ENCODE data around the gene SERPINA1. TPM values are rescaled to one million over a fixed set of nuclear protein-coding genes. Genes with fewer than 3 reads are reported as not detected.
"Not testable (repeated sequence)": the region's sequence is repeated elsewhere in the genome, so short reads cannot be mapped to it uniquely, and the experiment has no call there.

The SERPINA1 gene
- total RNA-seq, 1 donor from 2014 or later, result 994 TPM

DNA sequence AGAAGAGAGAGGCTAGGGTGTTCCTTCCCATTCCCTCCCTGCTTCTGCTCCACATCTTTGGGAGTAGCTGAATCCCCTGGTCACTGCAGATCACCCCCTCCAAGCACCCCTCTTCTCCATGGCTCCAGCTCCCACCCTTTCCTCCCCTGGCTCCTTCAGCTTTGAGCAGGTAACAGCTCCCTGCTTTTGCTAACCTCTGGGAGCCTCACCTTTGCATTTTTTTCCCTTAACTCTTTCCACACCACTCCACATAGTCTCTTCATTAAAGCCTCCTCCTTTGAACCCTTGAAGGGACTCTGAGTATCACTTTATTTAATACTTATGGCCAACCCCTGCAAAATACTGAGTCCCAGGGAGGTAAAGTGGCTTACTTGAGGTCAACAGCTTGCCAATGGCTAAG lies 39.6 kb downstream of the SERPINA1 start:
- Histone ChIP-seq H3K27ac (no peak overlapping the region), H3K36me3 (no peaks in the 10 kb centered on the region), H3K4me3 (no peak overlapping the region), H3K9me3 (no peaks in the 10 kb centered on the region), H3K4me1 (no peaks in the 10 kb centered on the region), H3K27me3 (ENCODE audit: low read depth) (no peaks in the 10 kb centered on the region)
- TF ChIP-seq, protein P1, sequence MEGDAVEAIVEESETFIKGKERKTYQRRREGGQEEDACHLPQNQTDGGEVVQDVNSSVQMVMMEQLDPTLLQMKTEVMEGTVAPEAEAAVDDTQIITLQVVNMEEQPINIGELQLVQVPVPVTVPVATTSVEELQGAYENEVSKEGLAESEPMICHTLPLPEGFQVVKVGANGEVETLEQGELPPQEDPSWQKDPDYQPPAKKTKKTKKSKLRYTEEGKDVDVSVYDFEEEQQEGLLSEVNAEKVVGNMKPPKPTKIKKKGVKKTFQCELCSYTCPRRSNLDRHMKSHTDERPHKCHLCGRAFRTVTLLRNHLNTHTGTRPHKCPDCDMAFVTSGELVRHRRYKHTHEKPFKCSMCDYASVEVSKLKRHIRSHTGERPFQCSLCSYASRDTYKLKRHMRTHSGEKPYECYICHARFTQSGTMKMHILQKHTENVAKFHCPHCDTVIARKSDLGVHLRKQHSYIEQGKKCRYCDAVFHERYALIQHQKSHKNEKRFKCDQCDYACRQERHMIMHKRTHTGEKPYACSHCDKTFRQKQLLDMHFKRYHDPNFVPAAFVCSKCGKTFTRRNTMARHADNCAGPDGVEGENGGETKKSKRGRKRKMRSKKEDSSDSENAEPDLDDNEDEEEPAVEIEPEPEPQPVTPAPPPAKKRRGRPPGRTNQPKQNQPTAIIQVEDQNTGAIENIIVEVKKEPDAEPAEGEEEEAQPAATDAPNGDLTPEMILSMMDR (IDR thresholded peaks at IDR 0.05), result no peak
- DNase-seq (no peak), ATAC-seq (no peak)
- intact Hi-C loops (cut with DNase I), result no loop called here

DNA sequence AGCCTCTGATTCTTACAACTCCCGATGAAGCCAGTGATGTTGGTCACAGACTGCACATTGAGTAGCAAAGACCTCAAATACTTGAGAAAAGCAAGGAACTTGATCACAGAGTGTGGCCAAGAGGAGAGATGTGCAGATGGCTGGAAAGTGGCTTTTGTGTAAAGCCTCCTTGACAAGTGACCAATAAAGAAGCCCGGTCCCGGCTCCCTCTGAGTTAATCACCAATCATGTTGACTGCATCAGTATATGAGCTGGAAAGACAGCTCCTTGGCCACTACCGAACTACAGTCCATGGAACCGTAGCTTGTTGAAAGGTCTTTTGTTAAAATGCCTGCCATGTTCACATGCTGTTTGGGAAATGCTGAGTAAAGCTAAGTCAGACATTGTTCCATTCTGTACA lies 41.6 kb downstream of the SERPINA1 start:
- no peaks in the 10 kb centered on the region for H3K36me3 ChIP-seq
- no peak overlapping the region for H3K4me3 ChIP-seq
- DNase-seq (no peak), ATAC-seq (no peak)
- no peaks in the 10 kb centered on the region for H3K27me3 ChIP-seq (ENCODE audit: low read depth)
- no peak overlapping the region for H3K27ac ChIP-seq
- H3K4me1 ChIP-seq, result peaks cover 10% of the 10 kb centered on the region
- no peaks in the 10 kb centered on the region for H3K9me3 ChIP-seq
- intact Hi-C loops (cut with DNase I), result no loop called here
- TF ChIP-seq, protein P1 (IDR thresholded peaks at IDR 0.05), result no peak

DNA sequence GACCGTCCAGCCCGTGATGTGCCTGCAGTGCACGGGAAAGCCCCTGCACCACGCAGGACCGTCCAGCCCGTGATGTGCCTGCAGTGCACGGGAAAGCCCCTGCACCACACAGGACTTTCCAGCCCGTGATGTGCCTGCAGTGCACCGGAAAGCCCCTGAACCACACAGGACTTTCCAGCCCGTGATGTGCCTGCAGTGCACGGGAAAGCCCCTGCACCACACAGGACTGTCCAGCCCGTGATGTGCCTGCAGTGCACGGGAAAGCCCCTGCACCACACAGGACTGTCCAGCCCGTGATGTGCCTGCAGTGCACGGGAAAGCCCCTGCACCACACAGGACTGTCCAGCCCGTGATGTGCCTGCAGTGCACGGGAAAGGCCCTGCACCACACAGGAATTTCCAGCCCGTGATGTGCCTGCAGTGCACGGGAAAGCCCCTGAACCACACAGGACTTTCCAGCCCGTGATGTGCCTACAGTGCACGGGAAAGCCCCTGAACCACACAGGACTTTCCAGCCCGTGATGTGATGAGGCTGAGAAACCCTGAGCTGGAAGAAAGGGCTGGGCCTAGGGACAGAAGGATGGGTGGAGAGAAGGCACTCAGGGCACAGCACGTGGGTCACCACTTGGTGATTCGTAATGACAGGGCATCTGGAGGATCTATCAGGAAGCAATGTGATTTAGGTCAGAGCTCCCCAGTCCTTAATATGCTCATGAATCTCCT lies 42.2 kb downstream of the SERPINA1 start:
- ATAC-seq; DNase-seq; H3K27ac ChIP-seq; H3K27me3 ChIP-seq (ENCODE audit: low read depth); H3K36me3 ChIP-seq; H3K4me3 ChIP-seq; intact Hi-C loops (cut with DNase I); H3K9me3 ChIP-seq: not testable (repeated sequence)
- H3K4me1 ChIP-seq, result peaks cover 14% of the 10 kb centered on the region

DNA sequence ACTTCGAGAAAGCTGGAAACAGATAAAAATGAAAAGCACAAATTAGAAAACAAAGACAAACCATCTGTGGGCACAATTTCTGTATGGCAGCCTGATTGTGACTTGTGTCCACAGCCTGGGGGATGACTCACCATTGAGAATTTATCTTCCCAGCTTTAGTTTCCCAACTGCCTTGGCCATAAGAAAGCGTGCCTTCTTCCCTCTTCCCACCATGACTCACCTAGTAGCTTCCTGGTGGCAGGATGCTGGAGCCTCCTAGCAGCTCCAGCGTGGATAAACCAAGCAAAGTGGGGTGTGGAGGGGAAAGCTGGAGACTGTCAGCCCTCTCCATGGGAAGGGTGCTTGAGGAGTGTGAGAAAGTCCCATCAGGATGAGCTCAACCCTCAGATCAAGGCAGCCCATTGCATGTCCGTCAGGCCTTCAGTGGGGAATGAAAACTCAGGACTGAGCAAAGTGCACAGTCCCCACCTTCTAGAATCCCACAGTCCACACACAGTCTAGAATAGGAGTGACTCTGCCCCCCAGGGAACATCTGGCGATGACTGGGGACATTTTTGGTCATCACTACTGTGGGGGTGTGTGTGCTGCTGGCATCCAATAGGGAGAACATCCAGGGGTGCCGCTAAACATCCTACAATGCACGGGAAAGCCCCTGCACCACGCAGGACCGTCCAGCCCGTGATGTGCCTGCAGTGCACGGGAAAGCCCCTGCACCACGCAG lies 42.9 kb downstream of the SERPINA1 start:
- Histone ChIP-seq H3K9me3 (no peaks in the 10 kb centered on the region), H3K36me3 (no peaks in the 10 kb centered on the region), H3K4me1 (peaks cover 14% of the 10 kb centered on the region), H3K27me3 (ENCODE audit: low read depth) (no peaks in the 10 kb centered on the region), H3K27ac (no peak overlapping the region), H3K4me3 (no peak overlapping the region)
- DNase-seq, result no peak
- intact Hi-C loops (cut with DNase I), result no loop called here
- no peak for ATAC-seq
- TF ChIP-seq, protein P1 (IDR thresholded peaks at IDR 0.05), result no peak

DNA sequence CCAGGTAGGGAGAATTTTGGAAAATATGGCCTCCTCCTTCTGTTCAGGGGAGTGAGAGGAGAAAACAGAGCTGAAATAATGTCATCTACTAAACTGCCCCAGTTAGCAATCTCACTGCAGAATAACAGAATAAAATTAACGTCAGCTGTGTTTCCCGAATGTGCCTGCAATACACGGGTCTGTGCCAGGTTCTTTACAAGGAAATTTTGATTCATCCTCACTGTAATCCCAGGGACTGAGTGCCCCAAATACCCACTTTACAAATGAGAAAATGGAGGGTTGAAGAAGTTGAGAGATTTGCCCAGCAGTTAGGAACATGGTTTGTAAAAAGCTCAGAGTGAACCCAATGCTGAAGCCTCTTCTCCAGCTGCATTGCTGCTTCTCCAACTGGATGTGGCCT lies 44.0 kb downstream of the SERPINA1 start:
- TF ChIP-seq, protein P1 (IDR thresholded peaks at IDR 0.05), result no peak
- Histone ChIP-seq H3K27me3 (ENCODE audit: low read depth) (no peaks in the 10 kb centered on the region), H3K4me1 (peaks cover 14% of the 10 kb centered on the region), H3K4me3 (no peak overlapping the region), H3K27ac (no peak overlapping the region), H3K36me3 (no peaks in the 10 kb centered on the region), H3K9me3 (no peaks in the 10 kb centered on the region)
- intact Hi-C loops (cut with DNase I), result no loop called here
- DNase-seq (no peak), ATAC-seq (no peak)

Data from lower lobe of right lung (tissue), 2 donors.